HG03045 (cell line): ENCODE measurements around the gene IGF2BP3.

ENCODE experiments used
- ATAC-seq: cut with Tn5 transposase; IDR thresholded peaks from one replicate; pipeline ENCODE4 v1.9.1; 2021; ENCODE audit warnings: mild to moderate bottlenecking, moderate library complexity; ENCODE audit not compliant: unreplicated experiment

Gene IGF2BP3

GRCh38 chr7:23472556-23472955, 2.3 kb upstream of the IGF2BP3 start:
- ATAC-seq: no peak

- ATAC-seq: no peak
These were observed 1.8 kb upstream of the IGF2BP3 start for GRCh38 chr7:23472046-23472445.

- peak; percentile 25 for ATAC-seq
These were observed 992 bp upstream of the IGF2BP3 start for GRCh38 chr7:23471106-23471859.

- no peak for ATAC-seq
These were observed 385 bp downstream of the IGF2BP3 start for GRCh38 chr7:23469961-23470250.

- peak; percentile 20 for ATAC-seq
These were observed 936 bp downstream of the IGF2BP3 start for GRCh38 chr7:23469150-23469960.

- ATAC-seq: peak; percentile 1
These were observed 1.7 kb downstream of the IGF2BP3 start for GRCh38 chr7:23468526-23469149.

- no peak for ATAC-seq
These were observed 2.3 kb downstream of the IGF2BP3 start for GRCh38 chr7:23467806-23468525.

- ATAC-seq: no peak
These were observed 2.9 kb downstream of the IGF2BP3 start for GRCh38 chr7:23467291-23467805.

- ATAC-seq: no peak
These were observed 7.4 kb downstream of the IGF2BP3 start for GRCh38 chr7:23462846-23463245.

GRCh38 chr7:23458044-23458443, 12.2 kb downstream of the IGF2BP3 start:
- ATAC-seq: no peak

- ATAC-seq: no peak
These were observed 14.2 kb downstream of the IGF2BP3 start for GRCh38 chr7:23456093-23456492.

- no peak for ATAC-seq
These were observed 15.3 kb downstream of the IGF2BP3 start for GRCh38 chr7:23454881-23455526.

GRCh38 chr7:23450518-23450917, 19.8 kb downstream of the IGF2BP3 start:
- no peak for ATAC-seq

- no peak for ATAC-seq
These were observed 20.4 kb downstream of the IGF2BP3 start for GRCh38 chr7:23449941-23450340.

- no peak for ATAC-seq
These were observed 25.0 kb downstream of the IGF2BP3 start for GRCh38 chr7:23445326-23445725.

GRCh38 chr7:23443974-23444373, 26.3 kb downstream of the IGF2BP3 start:
- ATAC-seq: no peak

- no peak for ATAC-seq
These were observed 32.1 kb downstream of the IGF2BP3 start for GRCh38 chr7:23438171-23438570.

GRCh38 chr7:23434147-23434917, 36.0 kb downstream of the IGF2BP3 start:
- no peak for ATAC-seq

- no peak for ATAC-seq
These were observed 38.5 kb downstream of the IGF2BP3 start for GRCh38 chr7:23431702-23432199.

GRCh38 chr7:23430893-23431259, 39.4 kb downstream of the IGF2BP3 start:
- ATAC-seq: no peak
